CD4-positive, alpha-beta T cell treated with Interleukin-4 for 1 hour (primary cell): ENCODE measurements around the gene RRBP1.

Experiments used
- DNase-seq, 2 donors: peaks; one replicate each; pipeline ENCODE4 v3.0.0-alpha.2; 2020 to 2022

Gene RRBP1

GRCh38 chr20:17682103-17682888 lies at the start of gene RRBP1:
Gene RRBP1 (minus strand): TSS chr20:17682242. CDS start chr20:17660507, 21,735 bp downstream.
- DNase-seq: peak; percentile 98

GRCh38 chr20:17731233-17731632 lies 49.2 kb upstream of the RRBP1 start:
- no peak for DNase-seq

GRCh38 chr20:17730071-17730470 lies 48.0 kb upstream of the RRBP1 start:
- no peak for DNase-seq

- no peak for DNase-seq
These were observed 46.0 kb upstream of the RRBP1 start for GRCh38 chr20:17728074-17728473.

- no peak for DNase-seq
These were observed 45.3 kb upstream of the RRBP1 start for GRCh38 chr20:17727351-17727750.

GRCh38 chr20:17726902-17727301 lies 44.9 kb upstream of the RRBP1 start:
- no peak for DNase-seq

GRCh38 chr20:17725094-17725835 lies 43.2 kb upstream of the RRBP1 start:
- DNase-seq: no peak

GRCh38 chr20:17723301-17723691 lies 41.3 kb upstream of the RRBP1 start:
- no peak for DNase-seq

- DNase-seq: no peak
These were observed 40.7 kb upstream of the RRBP1 start for GRCh38 chr20:17722493-17723300.

- DNase-seq: no peak
These were observed 39.9 kb upstream of the RRBP1 start for GRCh38 chr20:17721802-17722486.

GRCh38 chr20:17720755-17721154 lies 38.7 kb upstream of the RRBP1 start:
- DNase-seq: no peak

- no peak for DNase-seq
These were observed 34.3 kb upstream of the RRBP1 start for GRCh38 chr20:17716331-17716730.

GRCh38 chr20:17715075-17715474 lies 33.0 kb upstream of the RRBP1 start:
- DNase-seq: no peak

- no peak for DNase-seq
These were observed 32.6 kb upstream of the RRBP1 start for GRCh38 chr20:17714597-17714996.

GRCh38 chr20:17712708-17713107 lies 30.7 kb upstream of the RRBP1 start:
- DNase-seq: no peak

GRCh38 chr20:17712201-17712600 lies 30.2 kb upstream of the RRBP1 start:
- DNase-seq: no peak

- no peak for DNase-seq
These were observed 29.2 kb upstream of the RRBP1 start for GRCh38 chr20:17711267-17711627.

GRCh38 chr20:17710379-17711266 lies 28.6 kb upstream of the RRBP1 start:
- no peak for DNase-seq

- no peak for DNase-seq
These were observed 27.6 kb upstream of the RRBP1 start for GRCh38 chr20:17709361-17710293.

- DNase-seq: no peak
These were observed 26.8 kb upstream of the RRBP1 start for GRCh38 chr20:17708675-17709360.
